DOHH2 (cell line): ENCODE measurements around the gene RASGRP2.

Source experiments
- H3F3A ChIP-seq: fragments of 200-600 bp; sonication (generic), shearing (Covaris generic); 2 replicates; pipeline ENCODE4 v1.6.0; 2016; ENCODE audit warnings: antibody characterized with exemption, mild to moderate bottlenecking; ENCODE audit not compliant: control insufficient read depth, insufficient read depth
- H3K27ac ChIP-seq: fragments of 200-600 bp; sonication (generic); 2 replicates; pipeline ENCODE4 v1.5.1; 2014; ENCODE audit warnings: low read depth, mild to moderate bottlenecking, low read length, moderate library complexity
- H3K27me3 ChIP-seq: fragments of 200-600 bp; sonication (generic); 2 replicates; pipeline ENCODE4 v1.6.1; 2014; ENCODE audit warnings: mild to moderate bottlenecking, low read length, mixed read lengths; ENCODE audit not compliant: control insufficient read depth
- H3K36me3 ChIP-seq: fragments of 200-600 bp; sonication (generic); 2 replicates; pipeline ENCODE4 v1.6.1; 2014; ENCODE audit warnings: mild to moderate bottlenecking, low read length, moderate library complexity, mixed read lengths; ENCODE audit not compliant: control insufficient read depth
- H3K4me1 ChIP-seq: fragments of 200-600 bp; sonication (generic); 2 replicates; pipeline ENCODE4 v1.6.1; 2014; ENCODE audit warnings: mild to moderate bottlenecking, low read length, mixed read lengths; ENCODE audit not compliant: control insufficient read depth
- H3K4me2 ChIP-seq: fragments of 200-600 bp; sonication (generic); 2 replicates; pipeline ENCODE4 v1.6.0; 2014; ENCODE audit warnings: mild to moderate bottlenecking, low read length, moderate library complexity
- H3K4me3 ChIP-seq: fragments of 200-600 bp; sonication (generic); 2 replicates; pipeline ENCODE4 v1.5.1; 2014; ENCODE audit warnings: mild to moderate bottlenecking, low read length, mixed read lengths
- H3K79me2 ChIP-seq: fragments of 200-600 bp; sonication (generic); 2 replicates; pipeline ENCODE4 v1.6.1; 2014; ENCODE audit warnings: mild to moderate bottlenecking, low read length, mixed read lengths; ENCODE audit not compliant: control insufficient read depth
- H3K9me2 ChIP-seq: fragments of 200-600 bp; sonication (generic); replicated peaks from 2 replicates; pipeline ENCODE4 v1.6.1; 2014; ENCODE audit warnings: mild to moderate bottlenecking, low read length, mixed read lengths; ENCODE audit not compliant: control insufficient read depth
- H3K9me3 ChIP-seq: fragments of 200-600 bp; sonication (generic); 2 replicates; pipeline ENCODE4 v1.6.1; 2014; ENCODE audit warnings: antibody characterized with exemption, low read length, mixed read lengths; ENCODE audit not compliant: control insufficient read depth, insufficient read depth
- H4K20me1 ChIP-seq: fragments of 200-600 bp; sonication (generic); 2 replicates; pipeline ENCODE4 v1.6.0; 2014; ENCODE audit warnings: low read depth, mild to moderate bottlenecking, antibody characterized with exemption, low read length, moderate library complexity; ENCODE audit not compliant: control insufficient read depth, insufficient read depth
- CTCF ChIP-seq: fragments of 200-600 bp; sonication (generic); IDR thresholded peaks from one replicate; pipeline ENCODE4 v1.5.1; 2014; ENCODE audit warnings: antibody characterized with exemption, mild to moderate bottlenecking, low read depth, low read length; ENCODE audit not compliant: poor library complexity, severe bottlenecking
- EZH2phosphoT487 ChIP-seq: fragments of 200-600 bp; sonication (generic); IDR thresholded peaks from 2 replicates; pipeline ENCODE4 v1.6.1; 2017; ENCODE audit warnings: borderline replicate concordance, mild to moderate bottlenecking, antibody characterized with exemption, low read length, moderate library complexity, mixed read lengths

Gene RASGRP2

DNA sequence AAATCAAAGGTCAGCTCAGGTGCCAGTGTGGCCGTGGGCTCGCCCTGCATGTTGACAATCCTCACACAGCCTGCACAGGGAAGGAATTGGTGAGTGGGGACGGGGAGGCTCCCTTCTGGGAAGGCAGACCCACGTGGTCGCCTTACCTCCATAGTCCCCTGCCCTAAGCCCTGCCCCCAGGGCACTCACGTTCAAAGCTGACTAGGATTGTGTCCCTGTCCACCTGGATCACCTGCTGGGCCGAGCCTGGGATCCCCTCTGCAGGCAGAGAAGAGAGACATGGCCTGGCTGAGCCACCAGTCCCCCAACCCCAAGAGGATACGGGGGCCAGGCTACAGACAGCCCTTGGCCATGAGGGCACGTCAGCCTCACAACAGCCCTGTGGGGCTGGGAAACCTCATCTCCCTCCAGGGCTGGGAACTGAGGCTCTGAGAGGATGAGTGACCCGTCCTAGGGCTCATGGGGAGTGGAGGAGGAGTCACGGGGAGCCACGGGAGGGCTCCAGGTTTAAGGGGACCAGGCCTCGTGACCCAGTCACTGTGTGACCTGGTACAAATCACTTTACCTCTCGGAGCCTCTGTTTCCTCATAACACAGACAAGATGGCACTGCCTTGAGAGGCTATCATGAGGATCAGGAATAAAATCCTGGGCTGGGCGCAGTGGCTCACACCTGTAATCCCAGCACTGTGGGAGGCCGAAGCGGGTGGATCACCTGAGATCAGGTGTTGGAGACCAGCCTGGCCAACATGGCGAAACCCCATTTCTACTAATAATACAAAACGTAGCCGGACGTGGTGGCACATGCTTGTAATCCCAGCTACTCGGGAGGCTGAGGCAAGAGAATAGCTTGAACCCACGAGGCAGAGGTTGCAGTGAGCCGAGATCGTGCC lies 46.5 kb upstream of the RASGRP2 start:
- peaks cover 9% of the 10 kb centered on the region for H3K4me1 ChIP-seq
- H3K4me3 ChIP-seq: no peak overlapping the region
- H3K27ac ChIP-seq: no peak overlapping the region
- H3K9me3 ChIP-seq: no peaks in the 10 kb centered on the region
- H3K9me2 ChIP-seq: no peaks in the 10 kb centered on the region
- peaks cover 38% of the 10 kb centered on the region for H3K36me3 ChIP-seq
- TF ChIP-seq EZH2phosphoT487 (no peak), CTCF (no peak)
- no peak overlapping the region for H3K4me2 ChIP-seq
- H3K79me2 ChIP-seq: no peaks in the 10 kb centered on the region
- H3K27me3 ChIP-seq: no peaks in the 10 kb centered on the region
- H3F3A ChIP-seq: peaks cover 6% of the 10 kb centered on the region
- no peaks in the 10 kb centered on the region for H4K20me1 ChIP-seq

GRCh38 chr11:64789331-64790204 lies 45.6 kb upstream of the RASGRP2 start:
- TF ChIP-seq EZH2phosphoT487 (no peak), CTCF (no peak)
- H3K4me3 ChIP-seq: no peak overlapping the region
- no peaks in the 10 kb centered on the region for H4K20me1 ChIP-seq
- no peak overlapping the region for H3K4me2 ChIP-seq
- H3K4me1 ChIP-seq: peaks cover 9% of the 10 kb centered on the region
- no peaks in the 10 kb centered on the region for H3K79me2 ChIP-seq
- H3K36me3 ChIP-seq: peaks cover 42% of the 10 kb centered on the region
- H3K27ac ChIP-seq: no peak overlapping the region
- H3F3A ChIP-seq: peaks cover 13% of the 10 kb centered on the region
- H3K9me3 ChIP-seq: no peaks in the 10 kb centered on the region
- H3K27me3 ChIP-seq: no peaks in the 10 kb centered on the region
- no peaks in the 10 kb centered on the region for H3K9me2 ChIP-seq

- no peaks in the 10 kb centered on the region for H3K79me2 ChIP-seq
- TF ChIP-seq EZH2phosphoT487 (no peak), CTCF (no peak)
These were observed 44.6 kb upstream of the RASGRP2 start for GRCh38 chr11:64788321-64789215.

More at GRCh38 chr11:64788321-64789215, 44.6 kb upstream of the RASGRP2 start:
- H3K27me3 ChIP-seq: no peaks in the 10 kb centered on the region
- H3F3A ChIP-seq: peaks cover 13% of the 10 kb centered on the region
- peaks cover 38% of the 10 kb centered on the region for H3K36me3 ChIP-seq
- H3K4me2 ChIP-seq: no peak overlapping the region
- H3K4me1 ChIP-seq: peaks cover 5% of the 10 kb centered on the region
- H3K27ac ChIP-seq: no peak overlapping the region
- no peaks in the 10 kb centered on the region for H4K20me1 ChIP-seq
- no peaks in the 10 kb centered on the region for H3K9me3 ChIP-seq
- H3K9me2 ChIP-seq: no peaks in the 10 kb centered on the region
- H3K4me3 ChIP-seq: no peak overlapping the region
